BJ (cell line): Measurements from ENCODE around the gene RBMS3. TPM values are rescaled to one million over a fixed set of nuclear protein-coding genes. Genes with fewer than 3 reads are reported as not detected.

Experiments
- CTCF ChIA-PET: fragments of 350-600 bp; formaldehyde crosslinking; extraction: SDS; loops from one replicate; lab custom pipeline; 2021; ENCODE audit warnings: antibody characterized with exemption, inconsistent platforms; lab: Yijun Ruan, JAX
- POLR2A ChIA-PET: fragments of 300-600 bp; sonication (Branson Sonifier 250); formaldehyde crosslinking; extraction: SDS; loops from one replicate; lab custom pipeline; 2021; ENCODE audit warnings: antibody characterized with exemption; lab: Charles Lee
- DNase-seq: peaks from one replicate; pipeline ENCODE4 v3.0.0-alpha.2; 2011; ENCODE audit warnings: low read depth
- H3K27me3 ChIP-seq: 2 replicates; pipeline ENCODE4 v1.6.0; 2011; ENCODE audit warnings: low read length; ENCODE audit not compliant: control insufficient read depth, insufficient read depth
- H3K36me3 ChIP-seq: 2 replicates; pipeline ENCODE4 v1.5.1; 2011; ENCODE audit warnings: low read length; ENCODE audit not compliant: control insufficient read depth, insufficient read depth
- H3K4me3 ChIP-seq: 2 replicates; pipeline ENCODE4 v1.5.1; 2011; ENCODE audit warnings: low read depth, mild to moderate bottlenecking, control low read depth, low read length
- polyA plus RNA-seq: library from polyadenylated mRNA; depleted of rRNA; stranded (reverse); fragments of >200 nt; gene quantifications from 2 replicates; pipeline ENCODE4 v1.2.3, GENCODE V29; 2011
- TF ChIP-seq, protein P1 (sequence below): IDR thresholded peaks from 2 replicates; pipeline ENCODE4 v1.5.1; 2011; ENCODE audit warnings: low read depth, mild to moderate bottlenecking, control low read depth, inconsistent platforms, low read length, moderate library complexity; ENCODE audit not compliant: insufficient read depth

RBMS3 gene
- polyA plus RNA-seq, 1 experiment = 14.5 TPM

DNA sequence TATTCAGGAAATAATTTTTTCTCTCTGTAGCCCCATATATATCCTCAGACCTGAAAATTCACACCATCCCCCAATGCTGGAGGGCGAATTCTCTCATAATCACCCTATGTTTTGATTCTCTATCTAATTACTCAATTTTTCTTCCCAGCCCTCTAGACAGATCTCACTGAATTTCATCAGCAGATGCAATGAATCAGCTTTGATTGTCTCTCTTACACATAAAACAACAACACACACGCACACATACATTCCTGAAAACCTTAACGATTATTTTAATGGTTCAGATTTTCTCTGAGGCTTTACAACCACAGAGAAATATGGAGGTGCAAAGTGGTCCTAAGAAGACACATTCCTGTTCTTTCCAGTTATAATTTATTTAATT is 11.1 kb downstream of the RBMS3 start:
- ChIA-PET POLR2A (no interaction called here), CTCF (no interaction called here)

GRCh38 chr3:29293421-29293820 is 12.6 kb downstream of the RBMS3 start:
- no peaks in the 10 kb centered on the region for H3K27me3 ChIP-seq
- POLR2A ChIA-PET = no interaction called here
- DNase-seq = no peak
- H3K36me3 ChIP-seq = no peaks in the 10 kb centered on the region; the same call in 1 of the 2 replicates
- no peak overlapping the region for H3K4me3 ChIP-seq
- CTCF ChIA-PET = no interaction called here
- TF ChIP-seq, protein P1, sequence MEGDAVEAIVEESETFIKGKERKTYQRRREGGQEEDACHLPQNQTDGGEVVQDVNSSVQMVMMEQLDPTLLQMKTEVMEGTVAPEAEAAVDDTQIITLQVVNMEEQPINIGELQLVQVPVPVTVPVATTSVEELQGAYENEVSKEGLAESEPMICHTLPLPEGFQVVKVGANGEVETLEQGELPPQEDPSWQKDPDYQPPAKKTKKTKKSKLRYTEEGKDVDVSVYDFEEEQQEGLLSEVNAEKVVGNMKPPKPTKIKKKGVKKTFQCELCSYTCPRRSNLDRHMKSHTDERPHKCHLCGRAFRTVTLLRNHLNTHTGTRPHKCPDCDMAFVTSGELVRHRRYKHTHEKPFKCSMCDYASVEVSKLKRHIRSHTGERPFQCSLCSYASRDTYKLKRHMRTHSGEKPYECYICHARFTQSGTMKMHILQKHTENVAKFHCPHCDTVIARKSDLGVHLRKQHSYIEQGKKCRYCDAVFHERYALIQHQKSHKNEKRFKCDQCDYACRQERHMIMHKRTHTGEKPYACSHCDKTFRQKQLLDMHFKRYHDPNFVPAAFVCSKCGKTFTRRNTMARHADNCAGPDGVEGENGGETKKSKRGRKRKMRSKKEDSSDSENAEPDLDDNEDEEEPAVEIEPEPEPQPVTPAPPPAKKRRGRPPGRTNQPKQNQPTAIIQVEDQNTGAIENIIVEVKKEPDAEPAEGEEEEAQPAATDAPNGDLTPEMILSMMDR = no peak

More for the DNA sequence above, 11.1 kb downstream of the RBMS3 start:
- Histone ChIP-seq H3K4me3 (no peak overlapping the region), H3K27me3 (no peaks in the 10 kb centered on the region), H3K36me3 (no peaks in the 10 kb centered on the region; the same call in 1 of the 2 replicates)
- DNase-seq = no peak
- TF ChIP-seq, protein P1 = no peak

DNA sequence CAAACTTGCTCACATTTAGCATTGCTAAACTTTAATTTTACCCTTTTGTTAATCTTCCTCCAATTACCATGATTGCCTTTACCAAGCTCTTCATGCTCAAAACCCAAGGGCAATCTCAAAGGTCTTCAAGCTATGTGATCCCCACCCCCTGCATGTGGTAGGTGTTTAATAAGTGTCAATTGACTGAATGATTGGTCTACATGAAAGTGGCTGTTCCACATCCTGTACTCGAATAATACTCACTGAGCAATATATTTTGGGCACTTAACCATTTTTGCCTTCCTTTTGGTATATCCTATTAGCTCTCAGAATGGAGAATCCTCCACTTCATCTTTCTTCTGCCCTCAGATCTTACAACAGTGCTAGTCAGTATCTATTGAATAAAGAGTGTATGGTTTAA is 17.1 kb downstream of the RBMS3 start:
- TF ChIP-seq, protein P1 = no peak
- H3K4me3 ChIP-seq = no peak overlapping the region
- ChIA-PET CTCF (interaction anchor here (1.0 kb wide), 1 partner anchor 18 kb away, joined by 3 read pairs; no protein-coding TSS in a partner anchor), POLR2A (no interaction called here)
- no peaks in the 10 kb centered on the region for H3K27me3 ChIP-seq
- DNase-seq = no peak
- H3K36me3 ChIP-seq = no peaks in the 10 kb centered on the region

DNA sequence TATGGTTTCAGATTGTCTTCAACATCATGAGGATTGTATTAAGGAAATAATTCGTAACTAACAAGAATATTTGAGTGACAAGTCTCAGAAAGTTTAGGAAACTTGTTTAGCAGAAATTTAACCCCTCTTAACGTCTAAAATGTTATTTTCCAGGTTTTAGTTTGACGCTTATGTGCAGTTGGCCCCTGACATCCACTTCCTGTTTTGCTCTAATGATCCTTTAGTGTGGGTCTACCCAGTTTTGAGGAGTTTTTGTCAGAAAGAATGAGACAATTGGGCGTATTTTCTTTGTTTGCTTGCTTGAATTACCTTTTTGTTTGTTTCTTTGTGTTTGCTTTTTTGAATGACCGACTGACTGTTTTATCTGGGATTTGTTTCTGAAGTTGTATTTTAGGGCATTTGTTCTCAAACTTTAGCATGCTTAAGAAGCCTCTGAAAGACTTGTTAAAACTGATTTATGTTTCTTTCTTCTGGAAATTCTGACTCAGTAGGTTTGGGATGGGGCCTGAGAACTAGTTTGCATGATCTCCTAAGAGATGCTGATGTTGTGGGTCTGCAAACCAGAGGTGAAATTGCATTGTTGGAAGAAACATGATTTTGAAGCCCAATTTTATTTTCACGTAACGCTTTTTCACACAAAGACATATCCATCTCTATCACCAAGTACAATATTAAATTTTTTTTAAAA is 20.6 kb downstream of the RBMS3 start:
- no peak overlapping the region for H3K4me3 ChIP-seq
- no peaks in the 10 kb centered on the region for H3K27me3 ChIP-seq
- CTCF ChIA-PET = interaction anchor here (0.6 kb wide), 1 partner anchor 1944 kb away, joined by 4 read pairs; no protein-coding TSS in a partner anchor
- H3K36me3 ChIP-seq = no peaks in the 10 kb centered on the region
- TF ChIP-seq, protein P1 = no peak
- no peak for DNase-seq
- POLR2A ChIA-PET = no interaction called here

DNA sequence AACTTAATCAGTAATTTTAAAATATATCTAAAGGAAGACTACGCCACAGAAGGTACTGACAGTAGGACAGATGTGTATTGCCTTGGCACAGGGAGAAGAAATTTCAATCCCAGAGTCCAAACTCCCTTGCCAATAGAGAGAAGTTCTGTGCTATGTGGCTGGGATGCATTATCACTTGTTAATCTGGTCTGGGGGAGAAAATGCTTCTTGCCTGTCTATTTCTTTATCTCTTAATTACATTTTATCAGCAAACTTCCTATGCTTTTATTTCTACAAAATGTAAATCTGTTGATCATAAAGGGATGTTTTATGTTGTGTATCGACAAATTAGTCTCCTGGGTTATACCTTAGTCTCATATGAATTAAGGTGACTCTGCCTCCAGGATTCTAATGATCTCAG is 21.7 kb downstream of the RBMS3 start:
- H3K27me3 ChIP-seq = no peaks in the 10 kb centered on the region
- no peaks in the 10 kb centered on the region for H3K36me3 ChIP-seq
- CTCF ChIA-PET = no interaction called here
- H3K4me3 ChIP-seq = no peak overlapping the region
- TF ChIP-seq, protein P1 = no peak
- no peak for DNase-seq
- POLR2A ChIA-PET = no interaction called here
